ENCODE data around the gene PDRG1.

GRCh38 chr20:31991339-31991705, 39.5 kb upstream of the PDRG1 start:
- TF ChIP-seq POLR2A (IDR thresholded peaks at IDR 0.05; ENCODE audit: low read length): no peak
- no peak for TF ChIP-seq GATA1 (IDR thresholded peaks at IDR 0.05; ENCODE audit: low read depth, low read length)
